T-helper 2 cell treated with Interferon-gamma antibody and Interleukin-4, amounts not matched to agents 100 ng/mL and 5 ng/mL, for 36 hours (primary cell): ENCODE measurements around the gene PID1. TPM values are rescaled to one million over a fixed set of nuclear protein-coding genes. Genes with fewer than 3 reads are reported as not detected.

ENCODE experiments used
- intact Hi-C: fragments of 100-400 bp; cut with micrococcal nuclease; formaldehyde crosslinking; loops from one replicate; pipeline ENCODE4 v1.15.1; 2023
- total RNA-seq: library from RNA; stranded (reverse); gene quantifications from 2 replicates; pipeline ENCODE4 v1.2.3, GENCODE V29; 2022

The PID1 gene
- total RNA-seq, 1 donor from 2014 or later = not detected

DNA sequence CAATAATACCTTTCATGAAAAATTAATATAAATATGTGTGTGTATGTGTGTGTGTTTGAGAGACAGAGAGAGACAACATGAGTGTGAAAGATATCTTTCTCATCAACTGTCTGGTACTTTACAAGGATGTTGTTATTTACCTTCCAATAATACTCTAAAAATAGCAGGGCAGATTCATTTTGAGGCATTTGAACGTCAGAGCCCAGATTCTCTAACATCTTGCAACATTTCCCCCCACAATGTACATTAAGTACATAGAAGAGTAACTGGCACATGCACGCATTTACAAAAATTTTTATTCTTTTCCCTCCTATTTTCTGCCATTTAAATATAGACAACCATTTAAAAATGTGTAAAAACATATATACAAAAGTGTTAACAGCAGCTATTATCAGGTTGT lies 100.9 kb downstream of the PID1 start:
- intact Hi-C loops = no loop called here

DNA sequence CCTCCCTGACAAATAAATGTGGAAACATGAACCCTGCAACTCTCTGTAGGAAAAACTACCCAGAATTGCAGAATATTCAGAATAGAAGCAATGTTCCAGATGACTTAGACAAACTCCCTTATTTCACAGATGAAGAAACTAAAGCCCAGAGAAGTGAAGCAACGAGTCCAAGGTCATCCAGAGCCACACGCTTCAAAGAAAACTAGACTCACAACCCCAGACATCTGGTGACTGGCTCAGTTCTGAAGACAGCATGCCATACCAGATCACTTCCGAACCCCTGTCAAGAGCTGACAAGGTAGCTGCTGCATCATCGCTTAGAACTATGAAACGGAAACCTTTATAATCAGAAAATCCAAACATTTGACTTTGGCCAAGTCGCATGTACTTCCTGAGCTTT lies 101.3 kb downstream of the PID1 start:
- intact Hi-C loops = no loop called here

DNA sequence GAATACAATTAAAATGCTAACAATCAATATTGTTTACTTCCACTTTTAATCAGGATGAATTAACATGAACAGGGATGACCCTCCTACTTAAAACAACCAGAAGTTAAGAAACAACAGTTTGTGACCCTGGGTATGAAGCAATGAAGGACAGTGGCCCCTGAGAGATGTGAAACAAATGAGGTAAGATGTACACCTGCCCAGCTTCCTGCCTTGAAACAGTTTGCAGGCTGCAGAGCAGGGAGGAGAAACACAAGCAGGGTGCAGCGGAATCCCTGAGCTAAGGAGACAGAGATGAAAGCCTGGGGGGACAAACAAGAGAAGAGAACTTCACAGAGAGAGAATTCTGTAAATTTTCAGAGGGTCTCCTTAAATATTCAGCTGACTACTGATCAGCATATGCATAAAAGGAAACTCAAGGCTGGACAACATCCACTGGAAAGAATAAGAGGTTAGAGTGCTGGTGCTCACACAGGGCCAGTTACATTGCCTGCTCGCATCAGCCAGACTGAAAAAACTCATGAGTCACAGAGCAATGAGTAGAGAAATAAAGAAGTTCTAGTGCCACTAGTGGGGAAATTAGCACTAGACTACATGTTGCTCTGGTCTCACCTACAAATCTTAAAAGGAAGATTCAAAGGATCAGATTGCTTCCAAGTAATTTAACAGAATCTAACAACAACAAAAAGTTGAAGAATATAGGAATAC lies 106.4 kb downstream of the PID1 start:
- intact Hi-C loops = no loop called here

DNA sequence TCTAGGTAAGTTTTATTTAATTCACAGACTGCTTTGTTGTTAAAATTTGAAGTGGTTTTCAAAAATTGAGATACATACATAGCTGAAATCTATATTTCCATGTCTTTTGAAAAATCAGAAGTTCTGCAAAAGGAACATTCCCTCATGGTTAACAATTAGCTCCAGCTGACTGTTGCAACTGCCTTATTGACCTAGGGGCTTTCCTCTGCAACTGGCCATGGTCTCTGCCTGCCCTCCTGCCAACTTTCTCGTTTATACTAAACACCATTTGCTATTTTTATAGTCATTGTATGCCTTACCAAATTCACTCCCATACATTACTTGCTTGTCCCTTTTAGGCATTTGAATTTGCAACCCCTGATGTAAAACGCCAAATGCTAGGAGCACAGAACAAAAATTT lies 107.2 kb downstream of the PID1 start:
- intact Hi-C loops = no loop called here

DNA sequence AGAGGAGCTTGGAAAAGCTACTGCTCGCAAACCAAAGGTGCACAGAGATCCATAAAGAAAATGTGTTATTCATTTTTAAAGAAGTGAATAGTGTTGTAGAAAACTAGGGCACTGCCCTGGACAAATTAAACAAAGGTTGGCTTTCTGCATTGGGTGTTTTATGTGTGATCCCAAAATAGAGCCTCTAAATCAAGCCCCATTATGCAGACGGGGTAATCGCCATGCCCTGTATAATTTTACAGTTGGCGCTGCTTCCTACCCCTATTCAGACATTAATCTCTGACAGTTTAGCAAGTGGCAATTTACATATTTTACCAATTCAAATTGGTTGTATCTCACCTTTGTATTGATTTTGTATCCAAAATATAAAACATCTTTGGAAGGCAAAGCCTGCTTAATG lies 109.1 kb downstream of the PID1 start:
- intact Hi-C loops = no loop called here

- intact Hi-C loops = no loop called here
Measured at GRCh38 chr2:229160984-229161383, 110.1 kb downstream of the PID1 start.

DNA sequence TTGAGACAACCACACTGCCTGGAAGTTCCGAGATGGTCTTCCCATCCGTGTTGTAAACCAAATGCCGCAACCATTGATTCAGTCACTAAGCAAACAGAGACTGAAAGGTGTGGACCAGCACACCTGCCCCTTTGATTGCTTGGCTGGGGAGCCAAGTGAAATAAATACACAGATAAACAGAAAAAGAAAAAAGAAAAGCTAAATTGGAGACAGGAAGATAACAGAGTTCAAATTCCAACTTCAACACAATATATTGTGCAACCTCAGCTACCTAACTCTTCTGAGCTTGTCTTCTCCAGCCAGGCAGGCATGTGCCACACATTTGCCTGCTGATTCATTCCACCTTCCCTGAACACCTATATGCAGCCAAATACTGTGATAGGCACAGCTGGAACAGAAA lies 110.9 kb downstream of the PID1 start:
- intact Hi-C loops = no loop called here

DNA sequence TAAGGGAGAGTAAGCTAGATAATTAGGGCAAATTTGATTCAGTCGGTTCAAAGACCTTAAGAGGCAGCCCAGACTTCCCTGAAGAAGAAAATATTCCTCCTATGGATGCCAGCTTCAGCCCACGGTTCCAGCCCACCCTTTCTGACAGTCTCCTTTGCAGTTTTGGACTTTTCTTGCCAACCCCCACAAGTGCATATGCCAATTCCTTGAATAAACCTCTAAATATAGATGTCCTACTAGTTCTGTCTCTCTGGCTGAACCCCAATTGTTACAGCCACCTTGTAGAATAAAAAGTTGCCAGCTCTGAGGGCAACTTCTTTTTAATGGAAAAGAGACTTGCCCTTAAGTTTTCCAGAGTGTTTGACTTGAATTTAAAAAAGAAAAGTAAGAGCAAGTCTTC lies 111.7 kb downstream of the PID1 start:
- intact Hi-C loops = no loop called here

DNA sequence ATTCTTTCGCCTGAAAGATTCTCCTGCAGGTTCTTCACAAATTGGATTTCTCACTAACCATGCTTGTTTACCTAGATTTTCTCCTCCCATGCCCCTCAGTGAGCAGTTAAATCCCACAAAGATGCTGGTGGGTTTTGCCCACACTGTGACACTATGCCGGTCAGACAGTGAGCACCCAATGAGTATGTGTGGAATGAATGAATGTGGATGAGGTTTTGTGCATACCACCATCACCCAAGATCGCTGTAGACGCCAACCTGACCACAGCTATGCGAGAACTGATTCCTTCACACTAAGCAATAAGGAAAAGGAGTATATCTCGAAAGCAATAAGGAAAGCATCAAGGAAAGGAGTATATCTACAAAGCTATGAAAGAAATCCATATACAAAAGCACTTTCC lies 116.7 kb downstream of the PID1 start:
- intact Hi-C loops = no loop called here

DNA sequence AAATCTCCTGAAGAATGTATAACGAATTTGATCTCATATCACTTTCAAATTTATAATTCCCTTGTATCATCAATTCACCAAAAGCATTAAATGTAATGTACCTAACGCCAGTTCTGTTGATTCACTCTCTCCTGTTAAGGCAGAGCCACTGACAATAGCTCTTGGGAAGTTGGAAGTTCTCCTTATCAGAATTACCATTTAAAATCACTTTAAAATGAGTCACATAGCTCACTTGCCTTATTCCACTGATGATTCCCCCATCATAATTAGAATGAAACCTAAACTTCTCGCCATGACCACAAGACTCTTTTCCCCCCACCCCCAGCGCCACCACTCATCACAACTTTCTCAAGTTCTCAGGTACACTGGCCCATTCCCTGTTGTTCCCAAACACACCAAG lies 117.1 kb downstream of the PID1 start:
- intact Hi-C loops = no loop called here

- intact Hi-C loops = no loop called here
Measured at GRCh38 chr2:229153267-229153666, 117.8 kb downstream of the PID1 start.

DNA sequence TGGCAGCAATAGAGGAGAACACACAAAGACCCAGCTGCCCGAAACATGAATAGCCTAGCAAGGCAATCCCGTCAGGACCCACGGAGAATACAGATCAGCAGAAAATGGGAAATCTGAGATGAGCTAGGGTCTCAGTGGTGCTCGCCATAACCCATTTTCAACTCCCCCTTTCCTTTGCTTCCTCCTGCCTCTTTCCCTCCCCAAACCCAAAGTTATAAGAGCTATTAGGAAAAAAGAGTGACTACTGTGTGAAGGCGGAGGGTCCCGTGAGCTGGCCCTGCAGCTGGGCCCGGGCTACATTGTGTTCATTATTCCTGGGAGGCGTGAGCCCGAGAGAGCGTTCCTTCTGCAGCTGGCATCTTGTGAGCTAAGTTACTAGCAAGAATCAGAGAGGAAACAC lies 118.4 kb downstream of the PID1 start:
- intact Hi-C loops = no loop called here

GRCh38 chr2:229150317-229150716 lies 120.8 kb downstream of the PID1 start:
- intact Hi-C loops = no loop called here

DNA sequence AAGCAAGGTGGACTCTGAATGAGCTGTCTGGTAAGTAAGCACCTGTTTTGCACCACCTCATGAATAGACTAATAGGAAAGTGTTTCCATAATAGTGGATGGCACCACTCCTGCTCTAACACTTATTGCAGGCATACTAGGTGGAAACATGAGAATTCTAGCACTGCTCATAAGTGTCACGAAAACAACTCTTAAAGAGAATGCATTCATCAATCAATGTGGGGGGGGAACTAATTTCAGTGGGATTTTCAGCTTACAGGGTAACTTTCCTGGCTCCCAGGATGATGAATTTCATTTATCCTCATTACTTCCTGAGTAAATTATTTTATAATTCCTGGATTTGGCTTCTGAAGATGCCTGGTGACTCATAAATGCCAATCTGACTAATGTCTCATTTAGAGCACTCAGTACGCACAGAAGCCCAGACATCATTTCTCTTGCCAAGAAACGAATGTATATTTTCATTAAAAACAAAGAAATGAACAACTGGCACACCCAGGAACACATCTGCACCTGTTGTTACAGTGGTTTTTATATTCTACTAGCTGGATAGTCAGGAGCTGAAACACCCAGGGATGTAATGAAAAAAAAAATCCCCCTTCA lies 129.6 kb downstream of the PID1 start:
- intact Hi-C loops = no loop called here

GRCh38 chr2:229137639-229138038 lies 133.4 kb downstream of the PID1 start:
- intact Hi-C loops = no loop called here

- intact Hi-C loops = no loop called here
Measured at GRCh38 chr2:229137066-229137465, 134.0 kb downstream of the PID1 start.

- intact Hi-C loops = no loop called here
Measured at GRCh38 chr2:229133155-229133772, 137.8 kb downstream of the PID1 start.

DNA sequence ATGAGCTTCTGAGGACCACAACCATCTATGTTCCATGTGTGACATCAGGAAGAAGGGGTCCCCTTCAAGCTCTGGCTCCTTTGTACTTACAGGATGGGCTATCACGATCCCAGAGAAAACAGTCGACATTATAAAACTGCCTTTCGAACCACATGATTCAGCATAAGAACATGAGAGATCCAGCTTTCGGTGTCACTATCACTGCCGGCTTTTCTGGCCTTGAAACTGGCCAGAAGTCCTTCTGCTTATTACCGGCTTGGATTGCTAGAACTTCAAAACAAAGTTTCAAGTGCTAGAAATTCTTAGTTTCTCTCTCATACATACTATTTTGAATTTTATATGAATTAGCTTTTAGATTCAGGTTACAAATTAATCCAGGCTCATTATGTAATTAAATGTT lies 138.9 kb downstream of the PID1 start:
- intact Hi-C loops = no loop called here

GRCh38 chr2:229130522-229130921 lies 140.6 kb downstream of the PID1 start:
- intact Hi-C loops = no loop called here

DNA sequence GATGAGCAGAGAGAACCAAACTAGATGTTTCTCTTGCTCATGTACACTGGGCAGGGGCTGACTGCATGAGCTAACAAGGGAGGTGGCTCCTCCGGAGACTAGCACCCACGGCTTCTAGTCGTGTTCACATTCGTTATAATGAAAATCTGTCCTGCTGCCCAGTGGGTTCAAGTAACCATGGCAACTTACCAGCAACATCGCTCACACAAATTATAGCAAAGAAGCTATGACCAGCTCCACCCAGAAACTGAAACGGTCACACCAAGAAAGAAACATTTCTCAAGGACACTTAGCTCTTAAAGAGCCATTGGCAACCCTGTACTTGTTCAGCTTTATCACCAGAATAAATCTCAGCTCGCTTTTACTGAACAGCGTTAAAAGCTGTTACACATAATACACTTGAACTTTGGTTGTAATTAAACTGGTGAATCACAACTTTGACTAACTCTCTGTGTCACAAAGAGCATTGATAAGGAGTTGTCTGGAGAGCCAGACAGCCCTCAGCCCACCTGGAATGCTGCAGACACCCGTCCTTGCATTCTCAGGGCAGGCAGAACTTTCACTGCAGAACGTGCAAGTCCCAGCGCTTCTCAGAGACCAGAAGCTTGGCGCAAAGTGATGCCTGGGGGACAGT lies 141.2 kb downstream of the PID1 start:
- intact Hi-C loops = no loop called here

- intact Hi-C loops = no loop called here
Measured at GRCh38 chr2:229127471-229127870, 143.6 kb downstream of the PID1 start.

GRCh38 chr2:229126066-229126465 lies 145.0 kb downstream of the PID1 start:
- intact Hi-C loops = no loop called here
